ENCODE measurements around the gene CD300H. TPM values are rescaled to one million over a fixed set of nuclear protein-coding genes. Genes with fewer than 3 reads are reported as not detected.

CD300H gene
- polyA plus RNA-seq, 1 experiment: not detected

GRCh38 chr17:74512036-74512435 is 55.3 kb downstream of the CD300H start:
- ChIA-PET POLR2A (no interaction called here), CTCF (no interaction called here)
- TF ChIP-seq CTCF (IDR thresholded peaks at IDR 0.05; ENCODE audit: low read depth, low read length): no peak
- Histone ChIP-seq H3K27me3 (ENCODE audit: control insufficient read depth, insufficient read depth, low read length) (no peaks in the 10 kb centered on the region), H3K4me3 (ENCODE audit: low read depth, low read length) (no peak overlapping the region), H3K27ac (ENCODE audit: low read depth, low read length) (no peak overlapping the region), H3K9me3 (ENCODE audit: control insufficient read depth, insufficient read depth, low read length) (peaks cover 16% of the 10 kb centered on the region; the same call in 1 of the 2 replicates)
- DNase-seq (ENCODE audit: low read depth, low spot score): no peak

Other genes with a start within 250 kb of the CD300H start
- not detected in 2 replicates for gene KIF19, start 241.3 kb downstream of the CD300H start, polyA plus RNA-seq (2011; rRNA removed)
- gene BTBD17, start 205.6 kb downstream of the CD300H start, polyA plus RNA-seq (2011; rRNA removed): not detected in 2 replicates
- gene GPR142, start 200.0 kb downstream of the CD300H start, polyA plus RNA-seq (2011; rRNA removed): not detected in 2 replicates
- 0.14 TPM in 1 of 2 replicates, not detected in the other for gene GPRC5C, start 135.4 kb downstream of the CD300H start, polyA plus RNA-seq (2011; rRNA removed)
- gene CD300A, start 100.9 kb downstream of the CD300H start, polyA plus RNA-seq (2011; rRNA removed): not detected in 2 replicates
- not detected in 2 replicates for gene CD300LB, start 36.0 kb downstream of the CD300H start, polyA plus RNA-seq (2011; rRNA removed)
- gene CD300C, start 21.4 kb downstream of the CD300H start, polyA plus RNA-seq (2011; rRNA removed): not detected in 2 replicates
- not detected in 2 replicates for gene CD300LD, start 24.8 kb upstream of the CD300H start, polyA plus RNA-seq (2011; rRNA removed)
- gene CD300E, start 56.2 kb upstream of the CD300H start, polyA plus RNA-seq (2011; rRNA removed): not detected in 2 replicates
- gene CD300LF, start 145.4 kb upstream of the CD300H start, polyA plus RNA-seq (2011; rRNA removed): not detected in 2 replicates
- gene RAB37, start 169.7 kb upstream of the CD300H start, polyA plus RNA-seq (2011; rRNA removed): 0.16 and 0.21 TPM in 2 replicates
- 10.4 and 10.5 TPM in 2 replicates for gene NHERF1, start 181.1 kb upstream of the CD300H start, polyA plus RNA-seq (2011; rRNA removed)
- gene NAT9, start 208.8 kb upstream of the CD300H start, polyA plus RNA-seq (2011; rRNA removed): 33.6 and 37.3 TPM in 2 replicates